ENCODE results near the gene TRIM47. TPM values are rescaled to one million over a fixed set of nuclear protein-coding genes. Genes with fewer than 3 reads are reported as not detected.

Gene TRIM47
- total RNA-seq, 1 experiment from 2014 or later: 6.9 TPM

DNA sequence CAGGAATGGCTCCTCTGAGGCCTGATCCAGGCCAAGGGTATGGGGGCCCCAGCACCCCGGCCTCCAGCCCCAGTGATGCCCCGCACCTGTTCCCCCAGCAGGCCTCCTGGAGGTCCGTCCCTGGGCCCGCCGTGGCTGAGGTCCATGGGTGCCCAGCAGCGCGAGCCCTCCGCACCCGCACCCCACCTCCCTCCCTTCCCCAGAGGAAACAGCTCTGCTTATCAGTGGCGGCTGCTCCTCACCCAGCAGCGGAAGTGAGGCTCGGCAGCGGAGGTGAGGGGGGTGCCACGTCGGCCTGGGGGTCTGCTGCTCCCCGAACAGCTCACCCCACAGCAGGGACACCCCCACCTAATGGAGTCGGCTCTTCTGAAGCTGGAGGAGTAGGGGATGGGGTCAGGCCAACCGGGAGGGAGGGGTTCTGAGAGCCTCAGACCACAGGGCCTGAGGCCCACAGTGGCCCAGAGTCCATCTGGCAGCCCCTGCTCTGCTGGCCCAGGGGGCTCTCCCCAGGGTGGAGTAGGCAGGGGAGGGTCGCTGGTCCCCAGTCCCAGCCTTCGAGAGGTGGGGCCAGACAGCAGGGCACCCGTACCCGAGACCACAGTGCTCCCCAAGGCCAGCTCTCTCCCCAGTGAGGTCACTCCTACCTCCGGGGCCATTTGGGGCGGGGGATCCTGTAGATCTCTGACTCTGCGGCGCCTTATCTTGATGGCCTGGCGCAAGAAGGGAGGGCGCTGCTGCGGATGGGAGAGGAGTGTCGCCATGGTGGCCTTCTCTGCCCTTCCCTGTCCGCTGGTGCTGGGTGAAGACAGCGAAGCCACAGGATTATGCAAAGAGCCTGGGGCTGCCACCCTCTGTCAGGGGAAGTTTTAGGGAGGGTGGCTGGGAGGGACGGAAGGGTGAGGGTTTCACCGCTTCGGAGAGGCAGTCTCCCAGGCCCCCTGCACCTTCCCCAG lies 34.5 kb downstream of the TRIM47 start, which contains the start of gene UNC13D:
Gene UNC13D, minus strand, starts transcription at position 828 of the 953 bp plus-strand sequence. Its CDS starts 67 bp downstream, at position 761.
- Histone ChIP-seq H3K18ac (ENCODE audit: insufficient read length, low read depth, low read length) (no peak within 1 kb of the TSS), H4K5ac (ENCODE audit: insufficient read length, low read depth, low read length) (no peak within 1 kb of the TSS), H3K79me2 (ENCODE audit: insufficient read depth, low read length) (no peaks in the 10 kb centered on the region), H2AK5ac (ENCODE audit: insufficient read length, low read length) (no peak within 1 kb of the TSS), H4K91ac (ENCODE audit: insufficient read length, low read depth, low read length) (no peak within 1 kb of the TSS), H2BK120ac (ENCODE audit: low read depth, low read length, poor library complexity, severe bottlenecking) (no peak within 1 kb of the TSS), H3K4me2 (ENCODE audit: insufficient read depth, insufficient read length, low read length) (no peak within 1 kb of the TSS), H3K9me3 (ENCODE audit: control insufficient read depth, low read depth, low read length) (no peaks in the 10 kb centered on the region), H3T11ph (ENCODE audit: low read length) (no peak within 1 kb of the TSS), H3K56ac (ENCODE audit: insufficient read length, low read depth, low read length) (no peak within 1 kb of the TSS), H3K4ac (ENCODE audit: low read depth, low read length) (no peak within 1 kb of the TSS), H3K27ac (ENCODE audit: insufficient read length, low read depth, low read length) (no peak within 1 kb of the TSS), H2BK20ac (ENCODE audit: low read depth, low read length, poor library complexity, severe bottlenecking) (no peak within 1 kb of the TSS), H2AFZ (ENCODE audit: low read length) (no peak within 1 kb of the TSS), H3K23ac (ENCODE audit: insufficient read length, low read depth, low read length) (no peak within 1 kb of the TSS), H3K4me1 (ENCODE audit: insufficient read depth, low read length) (no peaks in the 10 kb centered on the region), H2BK12ac (ENCODE audit: insufficient read length, low read depth, low read length) (no peak within 1 kb of the TSS), H3K23me2 (ENCODE audit: insufficient read length, low read depth, low read length, poor library complexity, severe bottlenecking) (no peaks in the 10 kb centered on the region), H4K8ac (replicated peaks; ENCODE audit: insufficient read length, low read depth, low read length) (no peak within 1 kb of the TSS), H3K27me3 (ENCODE audit: insufficient read depth, low read length) (no peaks in the 10 kb centered on the region), H2BK15ac (ENCODE audit: low read depth, low read length) (no peak within 1 kb of the TSS), H3K9ac (ENCODE audit: extremely low read depth, insufficient read length, low read length) (no peak within 1 kb of the TSS), H3K79me1 (ENCODE audit: insufficient read depth, low read depth, low read length, poor library complexity, severe bottlenecking) (no peaks in the 10 kb centered on the region), H3K14ac (ENCODE audit: insufficient read depth, low read length) (no peak within 1 kb of the TSS), H4K20me1 (ENCODE audit: control insufficient read depth, insufficient read depth, insufficient read length) (peaks cover 2% of the 10 kb centered on the region), H2BK5ac (ENCODE audit: insufficient read length, low read length) (no peak within 1 kb of the TSS)
- Mint-ChIP-seq H3K27me3 (ENCODE audit: low read depth) (no peaks in the 10 kb centered on the region), H3K27ac (peak within 1 kb of the TSS in 1 of 3 experiments; percentile 94; a peak in 2 of 7 replicates), H3K4me1 (peaks cover 5 to 20% of the 10 kb centered on the region in 2 experiments; a peak in 3 of 4 replicates), H3K9me3 (no peaks in the 10 kb centered on the region), H3K4me3 (no peak within 1 kb of the TSS; a peak in 1 of 5 replicates), H3K36me3 (ENCODE audit: insufficient read depth in 1 of 3, low read depth in 3 of 3) (peaks cover 15 to 35% (median 33%) of the 10 kb centered on the region in 3 experiments)
- TF ChIP-seq, protein P1, sequence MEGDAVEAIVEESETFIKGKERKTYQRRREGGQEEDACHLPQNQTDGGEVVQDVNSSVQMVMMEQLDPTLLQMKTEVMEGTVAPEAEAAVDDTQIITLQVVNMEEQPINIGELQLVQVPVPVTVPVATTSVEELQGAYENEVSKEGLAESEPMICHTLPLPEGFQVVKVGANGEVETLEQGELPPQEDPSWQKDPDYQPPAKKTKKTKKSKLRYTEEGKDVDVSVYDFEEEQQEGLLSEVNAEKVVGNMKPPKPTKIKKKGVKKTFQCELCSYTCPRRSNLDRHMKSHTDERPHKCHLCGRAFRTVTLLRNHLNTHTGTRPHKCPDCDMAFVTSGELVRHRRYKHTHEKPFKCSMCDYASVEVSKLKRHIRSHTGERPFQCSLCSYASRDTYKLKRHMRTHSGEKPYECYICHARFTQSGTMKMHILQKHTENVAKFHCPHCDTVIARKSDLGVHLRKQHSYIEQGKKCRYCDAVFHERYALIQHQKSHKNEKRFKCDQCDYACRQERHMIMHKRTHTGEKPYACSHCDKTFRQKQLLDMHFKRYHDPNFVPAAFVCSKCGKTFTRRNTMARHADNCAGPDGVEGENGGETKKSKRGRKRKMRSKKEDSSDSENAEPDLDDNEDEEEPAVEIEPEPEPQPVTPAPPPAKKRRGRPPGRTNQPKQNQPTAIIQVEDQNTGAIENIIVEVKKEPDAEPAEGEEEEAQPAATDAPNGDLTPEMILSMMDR (conservative IDR thresholded peaks at IDR 0.05): no peak
- peak; percentile 60 for DNase-seq
- no CpG with 5 or more reads among the region's 35 CpGs for WGBS (ENCODE audit: extremely low coverage, insufficient read length, low lambda C conversion rate)

Measured in H9 (cell line).